BE2C (cell line): ENCODE data around the gene CARD14.

ENCODE experiments used
- DNase-seq: peaks from one replicate; pipeline ENCODE4 v3.0.0-alpha.2; 2020
- H3K27me3 ChIP-seq: fragments of 250-450 bp; sonication (Bioruptor Pico); 2 replicates; pipeline ENCODE4 v1.5.1; 2020; ENCODE audit warnings: mild to moderate bottlenecking
- H3K36me3 ChIP-seq: fragments of 250-450 bp; sonication (Bioruptor Pico); 2 replicates; pipeline ENCODE4 v1.5.1; 2020; ENCODE audit warnings: mild to moderate bottlenecking
- H3K4me1 ChIP-seq: fragments of 250-450 bp; sonication (Bioruptor Pico); 2 replicates; pipeline ENCODE4 v1.5.1; 2020
- H3K4me3 ChIP-seq: 2 replicates; pipeline ENCODE4 v1.5.1; 2011; ENCODE audit warnings: low read depth, low read length
- H3K9me3 ChIP-seq: fragments of 250-450 bp; sonication (Bioruptor Pico); 2 replicates; pipeline ENCODE4 v1.5.1; 2020
- TF ChIP-seq, protein P1 (sequence below): IDR thresholded peaks from 2 replicates; pipeline ENCODE4 v1.5.1; 2012; ENCODE audit warnings: mild to moderate bottlenecking, low read depth, low read length

Gene CARD14

GRCh38 chr17:80216473-80217456 lies 46.9 kb downstream of the CARD14 start:
- peaks cover 24% of the 10 kb centered on the region for H3K36me3 ChIP-seq

DNA sequence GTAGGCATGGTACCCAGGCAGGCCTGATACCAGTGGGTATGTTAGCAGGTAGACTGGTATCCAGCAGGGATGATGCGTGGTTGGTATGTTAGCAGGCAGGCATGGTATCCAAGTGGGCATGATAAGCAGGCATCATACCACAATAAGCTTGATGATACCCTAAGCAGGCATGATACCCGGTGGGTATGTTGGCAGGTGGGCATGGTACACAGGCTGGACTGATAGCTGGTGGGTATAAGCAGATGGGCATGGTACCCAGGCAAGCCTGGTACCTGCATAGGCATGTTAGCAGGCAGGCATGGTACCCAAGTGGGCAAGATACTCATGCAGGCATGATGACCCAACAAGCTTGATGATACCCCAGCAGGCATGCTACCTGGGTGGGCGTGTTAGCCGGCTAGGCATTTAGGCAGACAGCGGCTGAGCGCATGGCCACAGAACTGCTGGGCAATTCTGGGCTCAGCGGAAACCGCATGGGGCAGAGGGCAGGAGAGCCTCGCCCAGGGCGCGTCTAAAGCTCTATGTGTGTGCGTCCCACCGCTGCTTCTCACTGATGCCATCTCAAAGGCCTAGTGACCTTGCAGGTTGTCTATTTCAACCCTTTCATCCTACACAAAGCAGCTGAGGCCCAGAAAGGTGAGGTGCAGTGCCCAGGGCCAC lies 48.0 kb downstream of the CARD14 start:
- H3K9me3 ChIP-seq: no peaks in the 10 kb centered on the region
- TF ChIP-seq, protein P1, sequence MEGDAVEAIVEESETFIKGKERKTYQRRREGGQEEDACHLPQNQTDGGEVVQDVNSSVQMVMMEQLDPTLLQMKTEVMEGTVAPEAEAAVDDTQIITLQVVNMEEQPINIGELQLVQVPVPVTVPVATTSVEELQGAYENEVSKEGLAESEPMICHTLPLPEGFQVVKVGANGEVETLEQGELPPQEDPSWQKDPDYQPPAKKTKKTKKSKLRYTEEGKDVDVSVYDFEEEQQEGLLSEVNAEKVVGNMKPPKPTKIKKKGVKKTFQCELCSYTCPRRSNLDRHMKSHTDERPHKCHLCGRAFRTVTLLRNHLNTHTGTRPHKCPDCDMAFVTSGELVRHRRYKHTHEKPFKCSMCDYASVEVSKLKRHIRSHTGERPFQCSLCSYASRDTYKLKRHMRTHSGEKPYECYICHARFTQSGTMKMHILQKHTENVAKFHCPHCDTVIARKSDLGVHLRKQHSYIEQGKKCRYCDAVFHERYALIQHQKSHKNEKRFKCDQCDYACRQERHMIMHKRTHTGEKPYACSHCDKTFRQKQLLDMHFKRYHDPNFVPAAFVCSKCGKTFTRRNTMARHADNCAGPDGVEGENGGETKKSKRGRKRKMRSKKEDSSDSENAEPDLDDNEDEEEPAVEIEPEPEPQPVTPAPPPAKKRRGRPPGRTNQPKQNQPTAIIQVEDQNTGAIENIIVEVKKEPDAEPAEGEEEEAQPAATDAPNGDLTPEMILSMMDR: no peak
- H3K4me3 ChIP-seq: no peak overlapping the region
- H3K36me3 ChIP-seq: peaks cover 15% of the 10 kb centered on the region
- no peak for DNase-seq
- no peaks in the 10 kb centered on the region for H3K27me3 ChIP-seq
- peaks cover 6% of the 10 kb centered on the region for H3K4me1 ChIP-seq

More at GRCh38 chr17:80216473-80217456, 46.9 kb downstream of the CARD14 start:
- TF ChIP-seq, protein P1: no peak
- DNase-seq: no peak
- H3K4me1 ChIP-seq: peaks cover 6% of the 10 kb centered on the region
- H3K27me3 ChIP-seq: no peaks in the 10 kb centered on the region
- H3K9me3 ChIP-seq: no peaks in the 10 kb centered on the region
- H3K4me3 ChIP-seq: no peak overlapping the region

- H3K4me3 ChIP-seq: no peak overlapping the region
- no peak for DNase-seq
- H3K27me3 ChIP-seq: no peaks in the 10 kb centered on the region
- H3K9me3 ChIP-seq: no peaks in the 10 kb centered on the region
- TF ChIP-seq, protein P1: no peak
- peaks cover 15% of the 10 kb centered on the region for H3K36me3 ChIP-seq
- peaks cover 6% of the 10 kb centered on the region for H3K4me1 ChIP-seq
These were observed 48.6 kb downstream of the CARD14 start for GRCh38 chr17:80218391-80218790.

- TF ChIP-seq, protein P1: no peak
- Histone ChIP-seq H3K27me3 (no peaks in the 10 kb centered on the region), H3K36me3 (peaks cover 10% of the 10 kb centered on the region), H3K4me3 (peak overlapping the region; percentile 93), H3K4me1 (peaks cover 6% of the 10 kb centered on the region), H3K9me3 (no peaks in the 10 kb centered on the region)
- DNase-seq: peak; percentile 79
These were observed 49.4 kb downstream of the CARD14 start for GRCh38 chr17:80219013-80219762.

DNA sequence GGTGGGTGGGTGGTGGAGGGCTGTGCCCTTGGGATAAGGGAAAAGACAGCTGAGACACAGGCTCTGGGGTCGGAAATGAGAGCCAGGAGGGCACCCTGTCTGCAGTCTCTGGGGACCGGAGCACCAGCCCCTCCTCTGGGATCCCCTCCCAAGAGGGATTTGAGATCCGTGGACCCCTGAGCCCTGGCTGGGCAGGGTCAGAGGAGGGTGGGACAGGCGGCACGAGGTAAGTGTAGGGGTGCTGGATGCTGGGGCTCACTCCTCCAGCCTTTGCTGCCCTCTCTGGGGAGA lies 49.9 kb downstream of the CARD14 start:
- no peaks in the 10 kb centered on the region for H3K9me3 ChIP-seq
- DNase-seq: no peak
- peak overlapping the region; percentile 93 for H3K4me3 ChIP-seq
- peaks cover 10% of the 10 kb centered on the region for H3K36me3 ChIP-seq
- H3K4me1 ChIP-seq: peaks cover 6% of the 10 kb centered on the region
- no peaks in the 10 kb centered on the region for H3K27me3 ChIP-seq
- TF ChIP-seq, protein P1: no peak
